Endodermal cell (in vitro differentiated cells): ENCODE data around the gene BRD3OS. TPM values are rescaled to one million over a fixed set of nuclear protein-coding genes. Genes with fewer than 3 reads are reported as not detected.

Source experiments
- DNase-seq: peaks from one replicate; pipeline ENCODE4 v3.0.0-alpha.2; 2017
- H3K27ac ChIP-seq: 2 replicates; pipeline ENCODE4 v1.5.1; 2013; ENCODE audit warnings: mild to moderate bottlenecking, low read depth, low read length, moderate library complexity
- H3K27me3 ChIP-seq: 2 replicates; pipeline ENCODE4 v1.6.1; 2013; ENCODE audit warnings: mild to moderate bottlenecking, low read length, moderate library complexity; ENCODE audit not compliant: insufficient read depth, control insufficient read depth, poor library complexity, severe bottlenecking
- H3K36me3 ChIP-seq: 2 replicates; pipeline ENCODE4 v1.7.0; 2013; ENCODE audit warnings: mild to moderate bottlenecking, low read length, moderate library complexity; ENCODE audit not compliant: control insufficient read depth, insufficient read depth
- H3K4me1 ChIP-seq: one replicate; pipeline ENCODE4 v1.7.0; 2013; ENCODE audit warnings: low read length; ENCODE audit not compliant: control insufficient read depth, insufficient read depth
- H3K4me3 ChIP-seq: 2 replicates; pipeline ENCODE4 v1.5.1; 2013; ENCODE audit warnings: mild to moderate bottlenecking, low read length, moderate library complexity
- H3K9ac ChIP-seq: 2 replicates; pipeline ENCODE4 v1.6.1; 2013; ENCODE audit warnings: mild to moderate bottlenecking, low read length, moderate library complexity; ENCODE audit not compliant: poor library complexity, severe bottlenecking; ENCODE audit errors: extremely low read depth
- H3K9me3 ChIP-seq: 2 replicates; pipeline ENCODE4 v1.6.1; 2013; ENCODE audit warnings: mild to moderate bottlenecking, low read length, moderate library complexity; ENCODE audit not compliant: control insufficient read depth
- H3K27ac Mint-ChIP-seq: 2 replicates; pipeline ENCODE4 v1.8.0; 2020; ENCODE audit warnings: mixed read lengths
- H3K27me3 Mint-ChIP-seq: 2 replicates; pipeline ENCODE4 v1.8.0; 2021; ENCODE audit warnings: mild to moderate bottlenecking, mixed read lengths; ENCODE audit not compliant: insufficient read depth
- H3K36me3 Mint-ChIP-seq: 2 replicates; pipeline ENCODE4 v1.8.0; 2020; ENCODE audit warnings: low read depth, mixed read lengths
- H3K4me1 Mint-ChIP-seq: 2 replicates; pipeline ENCODE4 v1.8.0; 2020; ENCODE audit warnings: mixed read lengths
- H3K4me3 Mint-ChIP-seq: 2 replicates; pipeline ENCODE4 v1.8.0; 2020; ENCODE audit warnings: mild to moderate bottlenecking, moderate library complexity, mixed read lengths
- H3K9me3 Mint-ChIP-seq: 2 replicates; pipeline ENCODE4 v1.8.0; 2020; ENCODE audit warnings: mild to moderate bottlenecking, mixed read lengths
- WGBS, 2 experiments: methylation state at CpG; one replicate each; pipeline versions ENCODE4 v1.1.5 to v1.1.7; 2013; ENCODE audit warnings: missing lambda C conversion rate in 2 of 2, mixed read lengths in 1 of 2; ENCODE audit not compliant: insufficient coverage in 1 of 2, insufficient read length in 1 of 2; 5-methylcytosine and 5-hydroxymethylcytosine counted together
- total RNA-seq, 2 donors: library from RNA; stranded (reverse); fragmentation: NEBNext Ultra II Directional in 1 of 2; extraction: Animal tissue kit (Norgen Biotek cat#: 25700) in 1 of 2; gene quantifications; 2 replicates in 1 of 2; 3 replicates in 1 of 2; pipeline ENCODE4 v1.2.1, GENCODE V29; 2021
- TF ChIP-seq, protein P1 (sequence below): fragments of 200-600 bp; sonication (generic); conservative IDR thresholded peaks from 2 replicates; pipeline ENCODE4 v1.5.0; 2021; ENCODE audit warnings: antibody characterized with exemption, mild to moderate bottlenecking

Gene BRD3OS
- total RNA-seq, 2 donors from 2014 or later: 19.0 to 26.5 TPM

GRCh38 chr9:134036130-134036529, 10.8 kb downstream of the BRD3OS start:
- Histone ChIP-seq H3K4me1 (no peaks in the 10 kb centered on the region), H3K27me3 (no peaks in the 10 kb centered on the region), H3K4me3 (no peak overlapping the region), H3K9ac (no peak overlapping the region), H3K9me3 (no peaks in the 10 kb centered on the region), H3K27ac (no peak overlapping the region), H3K36me3 (peaks cover 77% of the 10 kb centered on the region)
- H3K36me3 Mint-ChIP-seq: peaks cover 78% of the 10 kb centered on the region
- H3K4me1 Mint-ChIP-seq: no peaks in the 10 kb centered on the region
- no peak overlapping the region for H3K27ac Mint-ChIP-seq
- no peak for DNase-seq
- 95 to 98% methylated on average over 13 to 16 of the region's 16 CpGs for WGBS, 2 experiments
- no peaks in the 10 kb centered on the region for H3K9me3 Mint-ChIP-seq
- H3K4me3 Mint-ChIP-seq: no peak overlapping the region
- TF ChIP-seq, protein P1, sequence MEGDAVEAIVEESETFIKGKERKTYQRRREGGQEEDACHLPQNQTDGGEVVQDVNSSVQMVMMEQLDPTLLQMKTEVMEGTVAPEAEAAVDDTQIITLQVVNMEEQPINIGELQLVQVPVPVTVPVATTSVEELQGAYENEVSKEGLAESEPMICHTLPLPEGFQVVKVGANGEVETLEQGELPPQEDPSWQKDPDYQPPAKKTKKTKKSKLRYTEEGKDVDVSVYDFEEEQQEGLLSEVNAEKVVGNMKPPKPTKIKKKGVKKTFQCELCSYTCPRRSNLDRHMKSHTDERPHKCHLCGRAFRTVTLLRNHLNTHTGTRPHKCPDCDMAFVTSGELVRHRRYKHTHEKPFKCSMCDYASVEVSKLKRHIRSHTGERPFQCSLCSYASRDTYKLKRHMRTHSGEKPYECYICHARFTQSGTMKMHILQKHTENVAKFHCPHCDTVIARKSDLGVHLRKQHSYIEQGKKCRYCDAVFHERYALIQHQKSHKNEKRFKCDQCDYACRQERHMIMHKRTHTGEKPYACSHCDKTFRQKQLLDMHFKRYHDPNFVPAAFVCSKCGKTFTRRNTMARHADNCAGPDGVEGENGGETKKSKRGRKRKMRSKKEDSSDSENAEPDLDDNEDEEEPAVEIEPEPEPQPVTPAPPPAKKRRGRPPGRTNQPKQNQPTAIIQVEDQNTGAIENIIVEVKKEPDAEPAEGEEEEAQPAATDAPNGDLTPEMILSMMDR: no peak
- no peaks in the 10 kb centered on the region for H3K27me3 Mint-ChIP-seq

DNA sequence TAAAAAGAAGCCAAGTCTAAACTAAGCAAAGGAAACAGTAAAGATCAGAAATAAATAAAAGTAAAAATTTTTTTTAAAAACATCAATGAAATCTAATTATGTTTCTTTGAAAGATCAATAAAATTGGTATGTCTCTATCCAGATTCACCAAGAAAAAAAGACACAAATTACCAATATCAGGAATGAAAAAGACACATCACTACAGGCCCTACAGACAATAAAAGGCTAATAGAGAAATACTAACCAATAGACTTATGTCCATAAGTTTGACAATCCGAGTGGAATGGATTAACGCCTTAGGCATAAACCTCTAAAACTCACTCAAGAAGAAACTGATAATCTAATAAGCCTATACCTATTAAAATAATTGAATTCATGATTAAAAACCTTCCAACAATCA, 12.4 kb downstream of the BRD3OS start:
- DNase-seq: no peak
- Mint-ChIP-seq H3K36me3 (peaks cover 79% of the 10 kb centered on the region), H3K4me3 (no peak overlapping the region), H3K27me3 (no peaks in the 10 kb centered on the region), H3K9me3 (no peaks in the 10 kb centered on the region), H3K27ac (no peak overlapping the region), H3K4me1 (no peaks in the 10 kb centered on the region)
- TF ChIP-seq, protein P1: no peak
- no peaks in the 10 kb centered on the region for H3K4me1 ChIP-seq
- H3K36me3 ChIP-seq: peaks cover 81% of the 10 kb centered on the region
- H3K9ac ChIP-seq: no peak overlapping the region
- H3K4me3 ChIP-seq: no peak overlapping the region
- 98% methylated on average over 2 of the region's 2 CpGs; no CpG with 5 or more reads in 1 of the 2 experiments for WGBS, 2 experiments
- no peak overlapping the region for H3K27ac ChIP-seq
- H3K9me3 ChIP-seq: no peaks in the 10 kb centered on the region
- H3K27me3 ChIP-seq: no peaks in the 10 kb centered on the region

GRCh38 chr9:134039386-134040175, 14.3 kb downstream of the BRD3OS start:
- H3K9me3 Mint-ChIP-seq: no peaks in the 10 kb centered on the region
- no peak for DNase-seq
- WGBS, 2 experiments: 95 to 96% methylated on average over 10 to 20 of the region's 20 CpGs
- Histone ChIP-seq H3K27ac (no peak overlapping the region), H3K27me3 (no peaks in the 10 kb centered on the region), H3K9ac (no peak overlapping the region), H3K4me1 (no peaks in the 10 kb centered on the region), H3K9me3 (no peaks in the 10 kb centered on the region), H3K36me3 (peaks cover 79% of the 10 kb centered on the region), H3K4me3 (no peak overlapping the region)
- H3K4me3 Mint-ChIP-seq: no peak overlapping the region
- TF ChIP-seq, protein P1: no peak
- no peak overlapping the region for H3K27ac Mint-ChIP-seq
- H3K27me3 Mint-ChIP-seq: no peaks in the 10 kb centered on the region
- H3K4me1 Mint-ChIP-seq: no peaks in the 10 kb centered on the region
- H3K36me3 Mint-ChIP-seq: peaks cover 78% of the 10 kb centered on the region
